Body of pancreas (tissue), 4 donors: Measurements from ENCODE around the gene IL25. TPM values are rescaled to one million over a fixed set of nuclear protein-coding genes. Genes with fewer than 3 reads are reported as not detected.
A peak's percentile ranks its signal among the peaks of the same experiment; 100 is the strongest.

Experiments used
- ATAC-seq: fragments of 150-250 bp; one replicate; pipeline ENCODE4 v1.9.1; 2016
- DNase-seq, 4 donors: peaks; one replicate each; pipeline ENCODE4 v3.0.0-alpha.2; 2019
- H3K27ac ChIP-seq, 4 donors: fragments of 200-600 bp; sonication (generic); 1 replicate in 3 of 4; 2 replicates in 1 of 4; pipeline versions ENCODE4 v1.5.1 to v1.6.1; 2016 to 2019; ENCODE audit warnings: mild to moderate bottlenecking in 1 of 4, mixed read lengths in 1 of 4, moderate library complexity in 1 of 4
- H3K27me3 ChIP-seq, 2 donors: fragments of 200-600 bp; sonication (generic); one replicate each; pipeline ENCODE4 v1.6.0; 2016; ENCODE audit warnings: mild to moderate bottlenecking in 1 of 2
- H3K36me3 ChIP-seq, 2 donors: fragments of 200-600 bp; sonication (generic); replicated peaks in 1 of 2; 2 replicates each; pipeline ENCODE4 v1.5.1; 2016; ENCODE audit warnings: low read depth in 2 of 2; ENCODE audit not compliant: insufficient read depth in 1 of 2
- H3K4me1 ChIP-seq: fragments of 200-600 bp; sonication (generic); one replicate; pipeline ENCODE4 v1.6.0; 2016
- H3K4me3 ChIP-seq, 2 donors: fragments of 200-600 bp; sonication (generic); 1 replicate in 1 of 2; 2 replicates in 1 of 2; pipeline ENCODE4 v1.5.1; 2016 to 2019
- H3K9me3 ChIP-seq, 3 donors: fragments of 200-600 bp; sonication (generic); 1 replicate in 2 of 3; 2 replicates in 1 of 3; pipeline ENCODE4 v1.5.1; 2016
- POLR2A ChIP-seq, 3 donors: fragments of 450-650 bp; IDR thresholded peaks; one replicate each; pipeline ENCODE4 v1.6.1; 2016; ENCODE audit warnings: antibody characterized with exemption in 3 of 3, mild to moderate bottlenecking in 2 of 3
- WGBS, 2 donors: methylation state at CpG; one replicate each; pipeline ENCODE4 v1.1.5; 2017; 5-methylcytosine and 5-hydroxymethylcytosine counted together
- intact Hi-C: fragments of 100-400 bp; cut with DNase I; formaldehyde crosslinking; loops from one replicate; pipeline ENCODE4 v1.15.1; 2023
- total RNA-seq, 2 donors: library from RNA; depleted of rRNA; stranded (reverse); fragments of >200 nt; gene quantifications; one replicate each; pipeline ENCODE4 v1.1.0, GENCODE V29; 2016
- TF ChIP-seq, protein P1 (sequence below), 7 experiments: fragments of 450-650 bp in 4 of 7; fragments of 200-600 bp in 3 of 7; sonication (generic) in 3 of 7; IDR thresholded peaks; one replicate each; pipeline ENCODE4 v1.5.1; 2016 to 2019; ENCODE audit warnings: antibody characterized with exemption in 7 of 7

Gene IL25
- total RNA-seq, 2 donors from 2014 or later, result not detected

- DNase-seq, result no peak
- Histone ChIP-seq H3K27me3 (no peaks in the 10 kb centered on the region), H3K36me3 (no peaks in the 10 kb centered on the region), H3K4me3 (no peak overlapping the region), H3K4me1 (peaks cover 6% of the 10 kb centered on the region), H3K27ac (no peak overlapping the region), H3K9me3 (no peaks in the 10 kb centered on the region)
- no peak for ATAC-seq
- TF ChIP-seq, protein P1, sequence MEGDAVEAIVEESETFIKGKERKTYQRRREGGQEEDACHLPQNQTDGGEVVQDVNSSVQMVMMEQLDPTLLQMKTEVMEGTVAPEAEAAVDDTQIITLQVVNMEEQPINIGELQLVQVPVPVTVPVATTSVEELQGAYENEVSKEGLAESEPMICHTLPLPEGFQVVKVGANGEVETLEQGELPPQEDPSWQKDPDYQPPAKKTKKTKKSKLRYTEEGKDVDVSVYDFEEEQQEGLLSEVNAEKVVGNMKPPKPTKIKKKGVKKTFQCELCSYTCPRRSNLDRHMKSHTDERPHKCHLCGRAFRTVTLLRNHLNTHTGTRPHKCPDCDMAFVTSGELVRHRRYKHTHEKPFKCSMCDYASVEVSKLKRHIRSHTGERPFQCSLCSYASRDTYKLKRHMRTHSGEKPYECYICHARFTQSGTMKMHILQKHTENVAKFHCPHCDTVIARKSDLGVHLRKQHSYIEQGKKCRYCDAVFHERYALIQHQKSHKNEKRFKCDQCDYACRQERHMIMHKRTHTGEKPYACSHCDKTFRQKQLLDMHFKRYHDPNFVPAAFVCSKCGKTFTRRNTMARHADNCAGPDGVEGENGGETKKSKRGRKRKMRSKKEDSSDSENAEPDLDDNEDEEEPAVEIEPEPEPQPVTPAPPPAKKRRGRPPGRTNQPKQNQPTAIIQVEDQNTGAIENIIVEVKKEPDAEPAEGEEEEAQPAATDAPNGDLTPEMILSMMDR (IDR thresholded peaks at IDR 0.05), result no peak
- no peak for TF ChIP-seq POLR2A (IDR thresholded peaks at IDR 0.05)
- WGBS, 2 donors, result 65 to 67% methylated on average over 11 of the region's 11 CpGs
- intact Hi-C loops, result loop anchor here (10.0 kb wide), 1 partner anchor 112 kb away; no protein-coding TSS in a partner anchor
Measured at GRCh38 chr14:23377198-23377550, 4.6 kb downstream of the IL25 start.

GRCh38 chr14:23377573-23378563 is 5.3 kb downstream of the IL25 start:
- H3K27me3 ChIP-seq, result no peaks in the 10 kb centered on the region
- ATAC-seq, result no peak
- TF ChIP-seq, protein P1 (IDR thresholded peaks at IDR 0.05), result no peak
- no peak for TF ChIP-seq POLR2A (IDR thresholded peaks at IDR 0.05)
- DNase-seq, result no peak
- no peak overlapping the region for H3K27ac ChIP-seq
- peaks cover 6% of the 10 kb centered on the region for H3K4me1 ChIP-seq
- no peaks in the 10 kb centered on the region for H3K9me3 ChIP-seq
- WGBS, 2 donors, result 83 to 91% methylated on average over 10 to 13 of the region's 14 CpGs
- intact Hi-C loops, result loop anchor here (10.0 kb wide), 1 partner anchor 113 kb away; no protein-coding TSS in a partner anchor
- no peak overlapping the region for H3K4me3 ChIP-seq
- no peaks in the 10 kb centered on the region for H3K36me3 ChIP-seq

DNA sequence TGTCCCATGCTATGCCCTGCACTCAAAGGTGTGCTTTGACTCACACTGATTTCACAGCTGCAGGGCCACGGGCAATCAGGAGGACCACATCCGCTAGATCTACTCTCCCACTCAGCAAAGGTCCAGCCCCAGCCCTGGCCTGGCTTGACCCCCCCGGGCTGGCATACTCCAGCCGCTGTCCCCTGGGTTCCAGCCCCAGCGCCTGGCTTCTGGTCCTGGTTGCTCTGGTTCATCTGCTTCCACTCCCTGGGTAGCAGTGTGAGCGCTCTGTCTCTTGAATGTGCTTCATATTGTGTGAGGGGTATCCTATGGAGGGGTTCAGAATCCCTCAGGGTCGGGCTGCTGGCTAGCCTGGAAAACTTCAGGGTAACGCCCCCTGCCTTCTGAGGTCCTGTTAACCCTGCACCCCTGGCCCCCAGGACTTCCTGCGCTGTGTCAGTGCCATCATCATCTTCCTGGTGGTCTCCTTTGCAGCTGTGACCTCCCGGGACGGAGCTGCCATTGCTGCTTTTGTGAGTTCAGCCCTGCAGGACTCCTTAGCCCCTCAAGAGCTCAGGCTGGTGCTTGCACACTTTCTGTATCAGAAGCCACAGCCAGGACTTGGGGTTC is 6.1 kb downstream of the IL25 start:
- H3K9me3 ChIP-seq, result no peaks in the 10 kb centered on the region
- H3K27me3 ChIP-seq, result no peaks in the 10 kb centered on the region
- ATAC-seq, result no peak
- H3K4me1 ChIP-seq, result peaks cover 6% of the 10 kb centered on the region
- WGBS, 2 donors, result 72 to 74% methylated on average over 7 to 11 of the region's 11 CpGs
- H3K27ac ChIP-seq, result no peak overlapping the region
- no peaks in the 10 kb centered on the region for H3K36me3 ChIP-seq
- no peak for DNase-seq
- TF ChIP-seq, protein P1 (IDR thresholded peaks at IDR 0.05), result no peak
- no peak for TF ChIP-seq POLR2A (IDR thresholded peaks at IDR 0.05)
- no peak overlapping the region for H3K4me3 ChIP-seq
- intact Hi-C loops, result loop anchor here (10.0 kb wide), 1 partner anchor 114 kb away; no protein-coding TSS in a partner anchor

DNA sequence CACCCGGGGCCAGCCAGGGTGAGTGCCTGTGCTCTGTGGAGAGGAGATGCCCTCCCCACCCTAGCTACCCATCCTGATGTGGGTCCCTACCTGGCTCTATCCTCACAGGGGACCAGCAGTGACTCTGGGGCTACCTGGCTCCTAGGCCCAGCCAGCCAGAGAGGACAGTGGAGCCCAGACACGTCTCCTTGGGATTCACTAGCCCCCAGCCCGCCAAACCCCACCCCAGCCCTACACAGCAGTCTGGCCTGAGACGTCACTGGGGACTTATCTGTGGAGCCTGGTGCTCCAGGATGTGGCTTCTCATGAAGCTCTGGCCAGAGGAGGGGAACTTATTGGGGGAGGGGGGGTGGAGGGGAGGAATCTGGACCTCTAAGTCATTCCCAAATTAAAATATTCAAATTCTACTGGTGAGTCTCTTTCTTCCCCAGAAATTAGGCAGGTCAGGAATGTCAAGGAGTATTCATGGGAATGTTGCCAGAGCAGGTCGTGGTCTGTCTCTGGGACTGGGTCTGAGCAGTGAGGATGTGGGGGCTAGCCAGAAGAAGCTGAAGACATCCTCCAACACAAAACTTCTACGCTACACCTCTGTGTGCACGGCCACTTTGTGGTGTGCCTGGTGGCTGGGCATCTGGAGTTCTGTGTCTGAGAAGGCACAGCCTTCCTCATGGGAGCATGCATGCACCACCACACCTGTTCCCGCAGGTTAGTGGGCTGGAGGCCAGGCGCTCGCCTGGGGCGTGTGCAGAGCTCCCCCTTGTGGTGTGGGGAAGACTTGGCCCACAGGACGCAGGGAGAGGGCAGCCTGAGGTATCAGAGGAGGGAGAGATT is 7.0 kb downstream of the IL25 start:
- peaks cover 6% of the 10 kb centered on the region for H3K4me1 ChIP-seq
- H3K36me3 ChIP-seq, result no peaks in the 10 kb centered on the region
- DNase-seq (peak; percentile 91 to 94 (median 92)), ATAC-seq (peak; percentile 99)
- H3K27me3 ChIP-seq, result no peaks in the 10 kb centered on the region
- intact Hi-C loops, result loop anchor here (10.0 kb wide), 1 partner anchor 115 kb away; no protein-coding TSS in a partner anchor
- TF ChIP-seq, protein P1 (IDR thresholded peaks at IDR 0.05), result peak; percentile 84 to 99 (median 97)
- TF ChIP-seq POLR2A (IDR thresholded peaks at IDR 0.05), result no peak
- H3K27ac ChIP-seq, result no peak overlapping the region
- H3K9me3 ChIP-seq, result no peaks in the 10 kb centered on the region
- no peak overlapping the region for H3K4me3 ChIP-seq
- WGBS, 2 donors, result 19 to 45% methylated on average over 7 to 12 of the region's 12 CpGs
